Stimulated activated CD4-positive, alpha-beta T cell treated with anti-CD3 and anti-CD28 coated beads, Interleukin-12 subunit alpha, Interleukin-12 subunit beta, amount 100 ng/mL, for 24 hours (primary cell): Measurements from ENCODE around the gene SYN1.

Experiments
- DNase-seq, 2 experiments: peaks; one replicate each; pipeline ENCODE4 v3.0.0-alpha.2; 2020; ENCODE audit warnings: low read depth in 2 of 2

The SYN1 gene

DNA sequence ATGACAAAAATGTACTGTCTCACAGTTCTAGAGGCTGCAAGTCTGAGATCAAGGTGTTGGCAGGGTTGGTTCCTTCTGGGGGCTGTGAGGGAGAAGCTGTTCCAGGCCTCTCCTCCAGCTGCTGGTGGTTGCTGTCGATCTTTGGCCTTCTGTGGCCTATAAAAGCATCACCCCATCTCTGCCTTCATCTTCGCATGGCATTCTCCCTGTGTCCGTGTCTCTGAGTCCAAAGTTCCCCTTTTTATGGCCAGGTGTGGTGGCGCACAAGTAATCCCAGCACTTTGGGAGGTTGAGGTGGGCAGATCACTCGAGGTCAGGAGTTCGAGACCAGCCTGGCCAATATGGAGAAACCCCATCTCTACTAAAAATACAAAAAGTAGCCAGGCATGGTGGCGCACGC lies 90.1 kb downstream of the SYN1 start:
- no peak for DNase-seq

DNA sequence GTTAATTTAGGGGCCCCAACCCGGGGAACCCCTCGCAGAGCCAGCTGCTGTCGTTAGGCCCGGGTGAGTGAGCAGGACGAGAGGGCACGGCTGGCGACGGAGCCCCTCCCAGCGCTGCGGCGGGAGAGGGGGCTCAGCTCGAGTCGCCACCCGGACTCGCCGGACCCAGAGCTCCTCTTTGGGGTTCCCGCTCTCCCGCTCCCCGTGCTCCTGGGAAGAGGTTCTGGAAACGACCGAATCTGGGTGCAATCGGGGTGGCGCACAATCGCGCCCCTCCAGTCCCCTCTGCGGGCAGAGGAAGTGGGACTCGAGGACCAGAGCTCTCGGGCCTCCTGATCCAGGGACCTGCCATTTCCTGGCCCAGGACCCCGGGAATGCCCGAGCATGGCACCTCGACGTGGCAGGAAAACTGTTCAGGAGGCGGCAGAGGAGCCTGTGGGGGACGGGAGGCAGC lies 95.9 kb downstream of the SYN1 start:
- no peak for DNase-seq

DNA sequence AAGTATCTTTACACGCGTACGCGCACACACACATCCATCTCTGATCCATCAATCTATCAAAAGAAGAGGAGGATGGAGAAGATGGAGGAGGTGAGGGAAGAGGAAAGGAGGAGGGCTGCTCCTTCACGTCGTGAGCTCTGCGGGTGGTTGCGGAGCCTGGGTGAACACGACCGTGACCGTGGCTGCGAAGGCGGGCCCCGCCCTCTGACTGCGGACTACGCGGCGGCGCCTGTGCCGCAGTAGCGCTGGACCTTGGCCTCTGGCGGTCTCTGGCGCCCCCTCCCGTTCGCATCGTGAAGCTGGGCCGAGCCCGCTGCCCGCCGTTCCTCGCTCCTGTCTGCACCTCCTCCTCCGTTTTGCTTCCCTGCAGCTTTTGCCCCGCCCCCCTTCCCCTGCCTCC lies 96.4 kb downstream of the SYN1 start:
- peak; percentile 55 to 76 for DNase-seq
